Measurements from ENCODE around the gene B9D2.
A peak's percentile ranks its signal among the peaks of the same experiment; 100 is the strongest.
"Not testable (repeated sequence)": the region's sequence is repeated elsewhere in the genome, so short reads cannot be mapped to it uniquely, and the experiment has no call there.

B9D2 gene

GRCh38 chr19:41386442-41386841, 22.5 kb upstream of the B9D2 start:
- no peak for ATAC-seq
- DNase-seq = no peak

GRCh38 chr19:41384351-41384750, 20.4 kb upstream of the B9D2 start:
- DNase-seq = no peak
- no peak for ATAC-seq

- DNase-seq, ATAC-seq: not testable (repeated sequence)
Measured at GRCh38 chr19:41381536-41381935, 17.6 kb upstream of the B9D2 start.

- ATAC-seq (peak; percentile 33), DNase-seq (peak; percentile 31)
Measured at GRCh38 chr19:41377977-41378709, 14.2 kb upstream of the B9D2 start.

GRCh38 chr19:41376998-41377365, 13.0 kb upstream of the B9D2 start:
- DNase-seq (peak; percentile 26), ATAC-seq (peak; percentile 72)

GRCh38 chr19:41376241-41376997, 12.5 kb upstream of the B9D2 start, which contains the start of gene TMEM91:
TSS of gene TMEM91 (plus strand) at chr19:41376533. CDS start at chr19:41378310, 1,777 bp downstream.
- DNase-seq = peak; percentile 22

GRCh38 chr19:41373993-41374392, 10.0 kb upstream of the B9D2 start:
- no peak for ATAC-seq
- DNase-seq = no peak

More at GRCh38 chr19:41376241-41376997, 12.5 kb upstream of the B9D2 start, which contains the start of gene TMEM91:
- peak; percentile 9 for ATAC-seq

- DNase-seq = no peak
- no peak for ATAC-seq
Measured at GRCh38 chr19:41372501-41372900, 8.6 kb upstream of the B9D2 start.

GRCh38 chr19:41371541-41371940, 7.6 kb upstream of the B9D2 start:
- ATAC-seq (no peak), DNase-seq (no peak)

GRCh38 chr19:41371119-41371518, 7.2 kb upstream of the B9D2 start:
- not testable (repeated sequence) for DNase-seq

GRCh38 chr19:41369769-41370168, 5.8 kb upstream of the B9D2 start:
- no peak for ATAC-seq
- no peak for DNase-seq

More at GRCh38 chr19:41371119-41371518, 7.2 kb upstream of the B9D2 start:
- ATAC-seq = not testable (repeated sequence)

- DNase-seq (no peak), ATAC-seq (no peak)
Measured at GRCh38 chr19:41367848-41368301, 3.9 kb upstream of the B9D2 start.

- no peak for ATAC-seq
- DNase-seq = no peak
Measured at GRCh38 chr19:41366089-41366488, 2.1 kb upstream of the B9D2 start.

- DNase-seq (no peak), ATAC-seq (no peak)
Measured at GRCh38 chr19:41364524-41365391, 809 bp upstream of the B9D2 start.

GRCh38 chr19:41363371-41363752, 587 bp downstream of the B9D2 start:
- no peak for ATAC-seq

GRCh38 chr19:41362143-41362847, 1.7 kb downstream of the B9D2 start:
- DNase-seq (no peak), ATAC-seq (no peak)

More at GRCh38 chr19:41363371-41363752, 587 bp downstream of the B9D2 start:
- DNase-seq = no peak

- ATAC-seq = no peak
Measured at GRCh38 chr19:41359741-41360140, 4.2 kb downstream of the B9D2 start.

GRCh38 chr19:41357746-41358145, 6.2 kb downstream of the B9D2 start:
- DNase-seq (no peak), ATAC-seq (no peak)

More at GRCh38 chr19:41359741-41360140, 4.2 kb downstream of the B9D2 start:
- no peak for DNase-seq

- no peak for ATAC-seq
Measured at GRCh38 chr19:41356984-41357739, 6.8 kb downstream of the B9D2 start.

GRCh38 chr19:41355802-41356201, 8.1 kb downstream of the B9D2 start:
- ATAC-seq = no peak
- DNase-seq = peak; percentile 26

More at GRCh38 chr19:41356984-41357739, 6.8 kb downstream of the B9D2 start:
- DNase-seq = peak; percentile 29

GRCh38 chr19:41355035-41355434, 8.9 kb downstream of the B9D2 start:
- ATAC-seq (no peak), DNase-seq (no peak)
